GM21737 (cell line): ENCODE results near the gene TEKT5.
"Not testable (repeated sequence)": the region's sequence is repeated elsewhere in the genome, so short reads cannot be mapped to it uniquely, and the experiment has no call there.

Experiments used
- ATAC-seq: cut with Tn5 transposase; IDR thresholded peaks from one replicate; pipeline ENCODE4 v1.9.1; 2021; ENCODE audit warnings: mild to moderate bottlenecking, moderate library complexity; ENCODE audit not compliant: unreplicated experiment

Gene TEKT5

GRCh38 chr16:10637337-10638037, 57.2 kb downstream of the TEKT5 start:
- no peak for ATAC-seq

GRCh38 chr16:10635365-10636021, 59.2 kb downstream of the TEKT5 start:
- no peak for ATAC-seq

- not testable (repeated sequence) for ATAC-seq
Observed at GRCh38 chr16:10633429-10633828, 61.3 kb downstream of the TEKT5 start.

- ATAC-seq, result no peak
Observed at GRCh38 chr16:10631886-10632285, 62.8 kb downstream of the TEKT5 start.

GRCh38 chr16:10629592-10629963, 65.2 kb downstream of the TEKT5 start:
- ATAC-seq, result no peak

GRCh38 chr16:10625595-10626357, 69.0 kb downstream of the TEKT5 start:
- ATAC-seq, result no peak

GRCh38 chr16:10624527-10624926, 70.2 kb downstream of the TEKT5 start:
- no peak for ATAC-seq

GRCh38 chr16:10623059-10623458, 71.7 kb downstream of the TEKT5 start:
- no peak for ATAC-seq

GRCh38 chr16:10622036-10622921, 72.5 kb downstream of the TEKT5 start:
- ATAC-seq, result no peak

- ATAC-seq, result not testable (repeated sequence)
Observed at GRCh38 chr16:10621216-10621949, 73.3 kb downstream of the TEKT5 start.

GRCh38 chr16:10620120-10620519, 74.6 kb downstream of the TEKT5 start:
- no peak for ATAC-seq

GRCh38 chr16:10619271-10619849, 75.4 kb downstream of the TEKT5 start:
- no peak for ATAC-seq

- ATAC-seq, result no peak
Observed at GRCh38 chr16:10618710-10619209, 76.0 kb downstream of the TEKT5 start.

GRCh38 chr16:10617662-10618420, 76.9 kb downstream of the TEKT5 start:
- no peak for ATAC-seq

GRCh38 chr16:10616756-10617640, 77.7 kb downstream of the TEKT5 start:
- ATAC-seq, result no peak

GRCh38 chr16:10616419-10616755, 78.3 kb downstream of the TEKT5 start:
- ATAC-seq, result no peak

GRCh38 chr16:10614685-10615084, 80.0 kb downstream of the TEKT5 start:
- no peak for ATAC-seq
